Measurements from ENCODE around the gene SPTBN1. TPM values are rescaled to one million over a fixed set of nuclear protein-coding genes. Genes with fewer than 3 reads are reported as not detected.

SPTBN1 gene
- total and polyA plus RNA-seq, 8 donors, result 28.7 to 475 (median 193) TPM

- H3K9me3 ChIP-seq, result no peaks in the 10 kb centered on the region
- no peaks in the 10 kb centered on the region for H3K4me1 ChIP-seq
- H3K27ac ChIP-seq, result no peak overlapping the region
- 84 to 92% (median 89%) methylated on average over 6 of the region's 6 CpGs for WGBS, 5 donors
- intact Hi-C loops (cut with DNase I; ENCODE audit: low total_unique reads), result no loop called here
- no peak for DNase-seq
- TF ChIP-seq EP300 (IDR thresholded peaks at IDR 0.05) (no peak), CTCF (IDR thresholded peaks at IDR 0.05) (no peak), POLR2AphosphoS5 (IDR thresholded peaks at IDR 0.05) (no peak), POLR2A (IDR thresholded peaks at IDR 0.05) (no peak)
- H3K4me3 ChIP-seq, result no peak overlapping the region
- H3K36me3 ChIP-seq, result no peaks in the 10 kb centered on the region
- H3K27me3 ChIP-seq, result no peaks in the 10 kb centered on the region
Observed at GRCh38 chr2:54681416-54681815, 225.3 kb downstream of the SPTBN1 start.

- Histone ChIP-seq H3K27ac (no peak overlapping the region), H3K27me3 (no peaks in the 10 kb centered on the region), H3K4me3 (no peak overlapping the region), H3K36me3 (no peaks in the 10 kb centered on the region), H3K9me3 (no peaks in the 10 kb centered on the region), H3K4me1 (no peaks in the 10 kb centered on the region)
- 57 to 75% (median 63%) methylated on average over 2 of the region's 2 CpGs for WGBS, 5 donors
- no peak for TF ChIP-seq POLR2AphosphoS5 (IDR thresholded peaks at IDR 0.05)
- no peak for TF ChIP-seq POLR2A (IDR thresholded peaks at IDR 0.05)
- TF ChIP-seq EP300 (IDR thresholded peaks at IDR 0.05), result no peak
- no peak for TF ChIP-seq CTCF (IDR thresholded peaks at IDR 0.05)
- intact Hi-C loops (cut with DNase I; ENCODE audit: low total_unique reads), result no loop called here
- no peak for DNase-seq
Observed at GRCh38 chr2:54683596-54683995, 227.5 kb downstream of the SPTBN1 start.

GRCh38 chr2:54685263-54685775, 229.2 kb downstream of the SPTBN1 start:
- Histone ChIP-seq H3K27me3 (no peaks in the 10 kb centered on the region), H3K27ac (no peak overlapping the region), H3K9me3 (no peaks in the 10 kb centered on the region), H3K4me3 (no peak overlapping the region), H3K36me3 (no peaks in the 10 kb centered on the region), H3K4me1 (peaks cover 0 to 6% (median 0%) of the 10 kb centered on the region in 4 donors)
- TF ChIP-seq POLR2A (IDR thresholded peaks at IDR 0.05) (no peak), POLR2AphosphoS5 (IDR thresholded peaks at IDR 0.05) (no peak), EP300 (IDR thresholded peaks at IDR 0.05) (no peak), CTCF (IDR thresholded peaks at IDR 0.05) (no peak)
- DNase-seq, result no peak
- 83 to 92% (median 85%) methylated on average over 4 of the region's 4 CpGs for WGBS, 5 donors
- intact Hi-C loops (cut with DNase I; ENCODE audit: low total_unique reads), result no loop called here

- H3K27ac ChIP-seq, result no peak overlapping the region
- 79 to 84% (median 82%) methylated on average over 4 of the region's 4 CpGs for WGBS, 5 donors
- TF ChIP-seq POLR2A (IDR thresholded peaks at IDR 0.05), result no peak
- H3K27me3 ChIP-seq, result no peaks in the 10 kb centered on the region
- no peak for DNase-seq
- H3K36me3 ChIP-seq, result no peaks in the 10 kb centered on the region
- H3K4me3 ChIP-seq, result no peak overlapping the region
- intact Hi-C loops (cut with DNase I; ENCODE audit: low total_unique reads), result no loop called here
- H3K9me3 ChIP-seq, result no peaks in the 10 kb centered on the region
- H3K4me1 ChIP-seq, result peaks cover 0 to 10% (median 0%) of the 10 kb centered on the region in 4 donors
Observed at GRCh38 chr2:54687595-54688152, 231.5 kb downstream of the SPTBN1 start.

GRCh38 chr2:54691445-54692135, 235.5 kb downstream of the SPTBN1 start:
- Histone ChIP-seq H3K27ac (no peak overlapping the region), H3K36me3 (no peaks in the 10 kb centered on the region), H3K4me1 (peaks cover 0 to 10% (median 0%) of the 10 kb centered on the region in 4 donors), H3K4me3 (no peak overlapping the region), H3K9me3 (no peaks in the 10 kb centered on the region), H3K27me3 (no peaks in the 10 kb centered on the region)
- intact Hi-C loops (cut with DNase I; ENCODE audit: low total_unique reads), result no loop called here
- 48 to 64% (median 57%) methylated on average over 8 of the region's 8 CpGs for WGBS, 5 donors
- peak in 1 of 2 donors; percentile 38 for DNase-seq
- TF ChIP-seq EP300 (IDR thresholded peaks at IDR 0.05), result no peak
- no peak for TF ChIP-seq POLR2A (IDR thresholded peaks at IDR 0.05)
- no peak for TF ChIP-seq CTCF (IDR thresholded peaks at IDR 0.05)
- TF ChIP-seq POLR2AphosphoS5 (IDR thresholded peaks at IDR 0.05), result no peak

Measured in stomach (tissue), 9 donors.